H9 (cell line): ENCODE results near the gene MEFV. TPM values are rescaled to one million over a fixed set of nuclear protein-coding genes. Genes with fewer than 3 reads are reported as not detected.

Experiments used
- DNase-seq: peaks from one replicate; pipeline ENCODE4 v3.0.0-alpha.2; 2017
- H2AFZ ChIP-seq: one replicate; pipeline ENCODE4 v1.6.1; 2013; ENCODE audit warnings: mild to moderate bottlenecking, low read length, control low read depth, moderate library complexity
- H2AK5ac ChIP-seq: 2 replicates; pipeline ENCODE4 v1.6.1; 2013; ENCODE audit warnings: low read length, control low read depth, mixed read lengths; ENCODE audit not compliant: insufficient read length
- H2BK120ac ChIP-seq: one replicate; pipeline ENCODE4 v1.6.1; 2013; ENCODE audit warnings: low read depth, mild to moderate bottlenecking, low read length, control low read depth, inconsistent platforms; ENCODE audit not compliant: poor library complexity, severe bottlenecking
- H2BK12ac ChIP-seq: 2 replicates; pipeline ENCODE4 v1.6.1; 2013; ENCODE audit warnings: low read length, control low read depth, mixed read lengths, low read depth; ENCODE audit not compliant: insufficient read length
- H2BK15ac ChIP-seq: 2 replicates; pipeline ENCODE4 v1.6.1; 2013; ENCODE audit warnings: low read depth, low read length, control low read depth
- H2BK20ac ChIP-seq: one replicate; pipeline ENCODE4 v1.6.1; 2013; ENCODE audit warnings: low read depth, mild to moderate bottlenecking, low read length, control low read depth, inconsistent platforms; ENCODE audit not compliant: poor library complexity, severe bottlenecking
- H2BK5ac ChIP-seq: 2 replicates; pipeline ENCODE4 v1.6.1; 2013; ENCODE audit warnings: low read length, control low read depth, mixed read lengths; ENCODE audit not compliant: insufficient read length
- H3K14ac ChIP-seq: 2 replicates; pipeline ENCODE4 v1.6.1; 2013; ENCODE audit warnings: low read length, control low read depth; ENCODE audit not compliant: insufficient read depth
- H3K18ac ChIP-seq: 2 replicates; pipeline ENCODE4 v1.6.1; 2013; ENCODE audit warnings: low read depth, mild to moderate bottlenecking, mixed read lengths, low read length, control low read depth; ENCODE audit not compliant: insufficient read length
- H3K23ac ChIP-seq: 2 replicates; pipeline ENCODE4 v1.6.1; 2013; ENCODE audit warnings: low read length, control low read depth, mixed read lengths, low read depth; ENCODE audit not compliant: insufficient read length
- H3K23me2 ChIP-seq: 2 replicates; pipeline ENCODE4 v1.6.1; 2013; ENCODE audit warnings: low read depth, mild to moderate bottlenecking, mixed read lengths, low read length, control low read depth; ENCODE audit not compliant: insufficient read length, poor library complexity, severe bottlenecking
- H3K27ac ChIP-seq: 2 replicates; pipeline ENCODE4 v1.5.1; 2013; ENCODE audit warnings: low read length, control low read depth, mixed read lengths, low read depth; ENCODE audit not compliant: insufficient read length
- H3K27me3 ChIP-seq: 2 replicates; pipeline ENCODE4 v1.6.1; 2013; ENCODE audit warnings: low read length, control low read depth, inconsistent platforms; ENCODE audit not compliant: insufficient read depth
- H3K4ac ChIP-seq: 2 replicates; pipeline ENCODE4 v1.6.1; 2013; ENCODE audit warnings: low read depth, mild to moderate bottlenecking, control low read depth, inconsistent platforms, low read length, moderate library complexity
- H3K4me1 ChIP-seq: 2 replicates; pipeline ENCODE4 v1.6.1; 2013; ENCODE audit warnings: low read length, control low read depth, inconsistent platforms; ENCODE audit not compliant: insufficient read depth
- H3K4me2 ChIP-seq: 2 replicates; pipeline ENCODE4 v1.6.1; 2013; ENCODE audit warnings: low read length, control low read depth, mixed read lengths; ENCODE audit not compliant: insufficient read length, insufficient read depth
- H3K56ac ChIP-seq: 2 replicates; pipeline ENCODE4 v1.6.1; 2013; ENCODE audit warnings: low read depth, mild to moderate bottlenecking, mixed read lengths, low read length, control low read depth; ENCODE audit not compliant: insufficient read length
- H3K79me1 ChIP-seq: 2 replicates; pipeline ENCODE4 v1.6.1; 2013; ENCODE audit warnings: low read depth, mild to moderate bottlenecking, moderate library complexity, low read length, control low read depth, inconsistent platforms; ENCODE audit not compliant: insufficient read depth, poor library complexity, severe bottlenecking
- H3K79me2 ChIP-seq: 2 replicates; pipeline ENCODE4 v1.6.1; 2013; ENCODE audit warnings: low read length, control low read depth, inconsistent platforms; ENCODE audit not compliant: insufficient read depth
- H3K9ac ChIP-seq: 2 replicates; pipeline ENCODE4 v1.6.1; 2013; ENCODE audit warnings: low read length, control low read depth, mixed read lengths; ENCODE audit not compliant: insufficient read length; ENCODE audit errors: extremely low read depth
- H3K9me3 ChIP-seq: one replicate; pipeline ENCODE4 v1.6.1; 2013; ENCODE audit warnings: low read depth, low read length, inconsistent platforms; ENCODE audit not compliant: control insufficient read depth
- H3T11ph ChIP-seq: one replicate; pipeline ENCODE4 v1.6.1; 2013; ENCODE audit warnings: mild to moderate bottlenecking, low read length, control low read depth, inconsistent platforms
- H4K20me1 ChIP-seq: one replicate; pipeline ENCODE4 v1.6.1; 2013; ENCODE audit not compliant: control insufficient read depth, insufficient read length, insufficient read depth
- H4K5ac ChIP-seq: 2 replicates; pipeline ENCODE4 v1.6.1; 2013; ENCODE audit warnings: low read depth, mild to moderate bottlenecking, mixed read lengths, low read length, control low read depth; ENCODE audit not compliant: insufficient read length
- H4K8ac ChIP-seq: replicated peaks from 2 replicates; pipeline ENCODE4 v1.6.1; 2013; ENCODE audit warnings: low read length, control low read depth, mixed read lengths, low read depth; ENCODE audit not compliant: insufficient read length
- H4K91ac ChIP-seq: 2 replicates; pipeline ENCODE4 v1.6.1; 2013; ENCODE audit warnings: low read depth, mild to moderate bottlenecking, moderate library complexity, mixed read lengths, low read length, control low read depth; ENCODE audit not compliant: insufficient read length
- H3K27ac Mint-ChIP-seq, 3 experiments: 2 replicates in 2 of 3; 3 replicates in 1 of 3; pipeline ENCODE4 v1.8.0; 2020 to 2021; ENCODE audit warnings: mixed read lengths in 3 of 3, mild to moderate bottlenecking in 1 of 3, moderate library complexity in 1 of 3
- H3K27me3 Mint-ChIP-seq: 2 replicates; pipeline ENCODE4 v1.8.0; 2021; ENCODE audit warnings: low read depth, mild to moderate bottlenecking, moderate library complexity, mixed read lengths
- H3K36me3 Mint-ChIP-seq, 3 experiments: 2 replicates in 2 of 3; 3 replicates in 1 of 3; pipeline ENCODE4 v1.8.0; 2020 to 2021; ENCODE audit warnings: low read depth in 3 of 3, mixed read lengths in 3 of 3; ENCODE audit not compliant: insufficient read depth in 1 of 3
- H3K4me1 Mint-ChIP-seq, 2 experiments: 2 replicates each; pipeline ENCODE4 v1.8.0; 2020; ENCODE audit warnings: mixed read lengths in 2 of 2
- H3K4me3 Mint-ChIP-seq, 2 experiments: 2 replicates in 1 of 2; 3 replicates in 1 of 2; pipeline ENCODE4 v1.8.0; 2020 to 2021; ENCODE audit warnings: mild to moderate bottlenecking in 2 of 2, mixed read lengths in 2 of 2, moderate library complexity in 1 of 2
- H3K9me3 Mint-ChIP-seq, 2 experiments: 2 replicates in 1 of 2; 3 replicates in 1 of 2; pipeline ENCODE4 v1.8.0; 2020; ENCODE audit warnings: mild to moderate bottlenecking in 2 of 2, mixed read lengths in 2 of 2, moderate library complexity in 1 of 2
- WGBS: extraction: QIAGEN DNeasy Blood & Tissue Kit; methylation state at CpG from one replicate; pipeline ENCODE4 v1.1.7; 2013; ENCODE audit warnings: missing lambda C conversion rate, low lambda C conversion rate, mixed read lengths; ENCODE audit not compliant: insufficient read length; ENCODE audit errors: extremely low coverage; 5-methylcytosine and 5-hydroxymethylcytosine counted together
- total RNA-seq: library from RNA; stranded (reverse); gene quantifications from 2 replicates; pipeline ENCODE4 v1.2.1, GENCODE V29; 2021
- TF ChIP-seq, protein P1 (sequence below): fragments of 200-600 bp; sonication (generic); conservative IDR thresholded peaks from 3 replicates; pipeline ENCODE4 v1.8.0; 2021; ENCODE audit warnings: antibody characterized with exemption, mild to moderate bottlenecking

MEFV gene
- total RNA-seq, 1 experiment from 2014 or later, result not detected

DNA sequence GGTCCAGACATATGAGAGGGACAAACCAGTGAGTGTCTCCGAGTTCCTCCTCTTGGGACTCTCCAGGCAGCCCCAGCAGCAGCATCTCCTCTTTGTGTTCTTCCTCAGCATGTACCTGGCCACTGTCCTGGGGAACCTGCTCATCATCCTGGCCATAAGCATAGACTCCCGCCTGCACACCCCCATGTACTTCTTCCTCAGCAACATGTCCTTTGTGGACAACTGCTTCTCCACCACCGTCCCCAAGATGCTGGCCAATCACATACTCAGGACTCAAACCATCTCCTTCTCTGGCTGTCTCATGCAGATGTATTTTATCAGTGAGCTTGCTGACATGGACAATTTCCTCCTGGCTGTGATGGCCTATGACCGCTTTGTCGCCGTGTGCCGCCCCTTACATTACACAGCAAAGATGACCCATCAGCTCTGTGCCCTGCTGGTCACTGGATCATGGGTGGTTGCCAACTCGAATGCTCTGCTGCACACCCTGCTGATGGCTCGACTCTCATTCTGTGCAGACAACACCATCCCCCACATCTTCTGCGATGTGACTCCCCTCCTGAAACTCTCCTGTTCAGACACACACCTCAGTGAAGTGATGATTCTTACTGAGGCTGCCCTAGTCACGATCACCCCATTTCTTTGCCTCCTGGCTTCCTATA is 40.7 kb downstream of the MEFV start:
- Histone ChIP-seq H2BK20ac (no peak overlapping the region), H3K27me3 (no peaks in the 10 kb centered on the region), H2BK5ac (no peak overlapping the region), H3K9me3 (no peaks in the 10 kb centered on the region), H3K79me1 (no peaks in the 10 kb centered on the region), H3K23ac (no peak overlapping the region), H3K27ac (no peak overlapping the region), H2AFZ (no peak overlapping the region), H2BK12ac (no peak overlapping the region), H3K4me1 (no peaks in the 10 kb centered on the region), H3T11ph (no peak overlapping the region), H3K23me2 (no peaks in the 10 kb centered on the region), H3K9ac (no peak overlapping the region), H4K5ac (no peak overlapping the region), H4K91ac (no peak overlapping the region), H3K79me2 (no peaks in the 10 kb centered on the region), H3K56ac (no peak overlapping the region), H3K4me2 (no peak overlapping the region), H4K20me1 (no peaks in the 10 kb centered on the region), H3K18ac (no peak overlapping the region), H2BK120ac (no peak overlapping the region), H3K14ac (no peak overlapping the region), H3K4ac (no peak overlapping the region), H4K8ac (no peak overlapping the region), H2BK15ac (no peak overlapping the region), H2AK5ac (no peak overlapping the region)
- Mint-ChIP-seq H3K27ac (no peak overlapping the region), H3K36me3 (peaks cover 0 to 5% (median 0%) of the 10 kb centered on the region in 3 experiments; a peak in 4 of 7 replicates), H3K4me1 (no peaks in the 10 kb centered on the region), H3K27me3 (peaks cover 40% of the 10 kb centered on the region), H3K4me3 (no peak overlapping the region), H3K9me3 (peaks cover 62 to 80% of the 10 kb centered on the region in 2 experiments)
- TF ChIP-seq, protein P1, sequence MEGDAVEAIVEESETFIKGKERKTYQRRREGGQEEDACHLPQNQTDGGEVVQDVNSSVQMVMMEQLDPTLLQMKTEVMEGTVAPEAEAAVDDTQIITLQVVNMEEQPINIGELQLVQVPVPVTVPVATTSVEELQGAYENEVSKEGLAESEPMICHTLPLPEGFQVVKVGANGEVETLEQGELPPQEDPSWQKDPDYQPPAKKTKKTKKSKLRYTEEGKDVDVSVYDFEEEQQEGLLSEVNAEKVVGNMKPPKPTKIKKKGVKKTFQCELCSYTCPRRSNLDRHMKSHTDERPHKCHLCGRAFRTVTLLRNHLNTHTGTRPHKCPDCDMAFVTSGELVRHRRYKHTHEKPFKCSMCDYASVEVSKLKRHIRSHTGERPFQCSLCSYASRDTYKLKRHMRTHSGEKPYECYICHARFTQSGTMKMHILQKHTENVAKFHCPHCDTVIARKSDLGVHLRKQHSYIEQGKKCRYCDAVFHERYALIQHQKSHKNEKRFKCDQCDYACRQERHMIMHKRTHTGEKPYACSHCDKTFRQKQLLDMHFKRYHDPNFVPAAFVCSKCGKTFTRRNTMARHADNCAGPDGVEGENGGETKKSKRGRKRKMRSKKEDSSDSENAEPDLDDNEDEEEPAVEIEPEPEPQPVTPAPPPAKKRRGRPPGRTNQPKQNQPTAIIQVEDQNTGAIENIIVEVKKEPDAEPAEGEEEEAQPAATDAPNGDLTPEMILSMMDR, result no peak
- DNase-seq, result no peak
- no CpG with 5 or more reads among the region's 11 CpGs for WGBS
